Erythroblast (primary cell): ENCODE data around the gene IFI27L2.

Experiments
- GATA1 ChIP-seq: IDR thresholded peaks from 2 replicates; pipeline ENCODE4 v1.6.1; 2011; ENCODE audit warnings: low read depth, mild to moderate bottlenecking, control low read depth, low read length, moderate library complexity
- POLR2A ChIP-seq: IDR thresholded peaks from 2 replicates; pipeline ENCODE4 v1.6.1; 2011; ENCODE audit warnings: mild to moderate bottlenecking, low read length

DNA sequence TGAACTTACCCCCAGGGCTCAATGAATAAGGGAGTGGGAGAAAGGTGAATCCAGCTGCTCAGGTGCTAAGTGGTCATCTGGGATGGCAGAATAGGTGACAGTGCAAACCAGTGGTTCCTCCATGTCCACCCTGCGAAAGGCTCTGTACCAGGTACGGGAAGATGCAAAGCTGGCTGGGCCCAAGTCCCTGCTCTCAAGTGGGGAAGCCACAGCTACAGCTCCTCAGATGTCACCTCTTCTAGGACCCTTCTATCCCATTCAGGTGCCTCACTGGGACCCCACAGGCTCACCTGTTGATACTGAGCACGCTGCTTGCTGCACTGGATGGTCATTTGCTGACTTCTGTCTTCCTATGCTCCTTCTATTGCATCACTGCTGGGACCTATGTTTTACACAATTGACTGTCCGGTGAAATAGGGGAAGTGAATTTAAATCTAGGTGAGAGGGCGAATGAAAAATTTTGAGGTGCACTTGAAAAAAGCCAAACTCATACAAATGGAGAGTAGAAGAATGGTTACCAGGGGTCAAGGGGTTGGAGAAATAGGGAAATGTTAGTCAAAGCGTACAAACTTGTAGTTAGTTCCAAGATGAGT lies 24.4 kb upstream of the IFI27L2 start:
- no peak for TF ChIP-seq POLR2A
- TF ChIP-seq GATA1, result no peak
